HepG2 (cell line): ENCODE measurements around the gene IQCN. TPM values are rescaled to one million over a fixed set of nuclear protein-coding genes. Genes with fewer than 3 reads are reported as not detected.
A peak's percentile ranks its signal among the peaks of the same experiment; 100 is the strongest.

Experiments
- FOXC1 ChIP-seq: sonication (generic); formaldehyde crosslinking; IDR thresholded peaks from 2 replicates; pipeline ENCODE4 v1.8.0; 2022; ENCODE audit warnings: mild to moderate bottlenecking, missing genetic modification reagents, borderline replicate concordance
- FOXM1 ChIP-seq: sonication (generic); formaldehyde crosslinking; IDR thresholded peaks from 2 replicates; pipeline ENCODE4 v1.5.0; 2020; ENCODE audit warnings: missing genetic modification reagents
- HMG20A ChIP-seq: IDR thresholded peaks from 2 replicates; pipeline ENCODE4 v1.6.1; 2016; ENCODE audit warnings: borderline replicate concordance
- HNRNPL ChIP-seq: fragments of 200-400 bp; formaldehyde crosslinking; IDR thresholded peaks from 2 replicates; pipeline ENCODE4 v1.6.1; 2017; ENCODE audit warnings: mild to moderate bottlenecking, low read depth, low read length
- KDM1A ChIP-seq: IDR thresholded peaks from 2 replicates; pipeline ENCODE4 v1.6.1; 2016; ENCODE audit warnings: missing compliant biosample characterization
- KDM3A ChIP-seq: IDR thresholded peaks from 2 replicates; pipeline ENCODE4 v1.6.1; 2018; ENCODE audit warnings: low read depth, missing compliant biosample characterization
- NCOA1 ChIP-seq: sonication (generic); formaldehyde crosslinking; IDR thresholded peaks from 2 replicates; pipeline ENCODE4 v1.9.0; 2021; ENCODE audit warnings: missing genetic modification reagents
- TP53 ChIP-seq: sonication (generic); formaldehyde crosslinking; conservative IDR thresholded peaks from 2 replicates; pipeline ENCODE4 v1.4.0; 2020; ENCODE audit warnings: missing genetic modification reagents
- ZBTB42 ChIP-seq: sonication (generic); formaldehyde crosslinking; IDR thresholded peaks from 2 replicates; pipeline ENCODE4 v1.5.0; 2020; ENCODE audit warnings: mild to moderate bottlenecking, missing genetic modification reagents
- ZC3H13 ChIP-seq: sonication (generic); formaldehyde crosslinking; IDR thresholded peaks from 2 replicates; pipeline ENCODE4 v1.8.1; 2023; ENCODE audit warnings: mild to moderate bottlenecking, missing genetic modification reagents, moderate library complexity
- ZNF12 ChIP-seq: sonication (generic); formaldehyde crosslinking; IDR thresholded peaks from 2 replicates; pipeline ENCODE4 v1.5.0; 2020; ENCODE audit warnings: missing genetic modification reagents
- ZNF354B ChIP-seq: sonication (generic); formaldehyde crosslinking; IDR thresholded peaks from 2 replicates; pipeline ENCODE4 v1.8.0; 2022; ENCODE audit warnings: mild to moderate bottlenecking, missing genetic modification reagents
- ZNF607 ChIP-seq: sonication (generic); formaldehyde crosslinking; IDR thresholded peaks from 2 replicates; pipeline ENCODE4 v1.5.1; 2020; ENCODE audit warnings: missing genetic modification reagents, mild to moderate bottlenecking, borderline replicate concordance
- ZNF75D ChIP-seq: sonication (generic); formaldehyde crosslinking; IDR thresholded peaks from 2 replicates; pipeline ENCODE4 v1.8.1; 2023; ENCODE audit warnings: missing genetic modification reagents, mild to moderate bottlenecking, borderline replicate concordance
- ZNF776 ChIP-seq: sonication (generic); formaldehyde crosslinking; IDR thresholded peaks from 2 replicates; pipeline ENCODE4 v1.4.0; 2020; ENCODE audit warnings: mild to moderate bottlenecking, missing genetic modification reagents
- polyA plus RNA-seq, 8 experiments: library from polyadenylated mRNA; depleted of rRNA in 3 of 8; stranded (reverse) in 7 of 8; unstranded in 1 of 8; fragments of >200 nt; fragmentation: Illumina TruSeq in 4 of 8; extraction: Trizol in 4 of 8; gene quantifications; 2 replicates each; pipeline versions ENCODE4 v1.2.1 to v1.2.3, GENCODE V29; 2011 to 2016; ENCODE audit warnings: low read depth in 4 of 8, missing spikeins in 1 of 8, mixed read lengths in 1 of 8; ENCODE audit not compliant: insufficient read depth in 1 of 8
- total RNA-seq, 5 experiments: library from RNA; depleted of rRNA; stranded (reverse); fragments of >200 nt; fragmentation: Illumina TruSeq; extraction: Trizol; gene quantifications; 2 replicates each; pipeline ENCODE4 v1.2.3, GENCODE V29; 2016; ENCODE audit warnings: low read depth in 1 of 5
- TF ChIP-seq, protein P1 (sequence below): sonication (generic); formaldehyde crosslinking; IDR thresholded peaks from 2 replicates; pipeline ENCODE4 v1.8.0; 2022; ENCODE audit warnings: missing genetic modification reagents, mild to moderate bottlenecking, moderate library complexity, borderline replicate concordance
- TF ChIP-seq, protein P2 (sequence below): IDR thresholded peaks from 2 replicates; pipeline ENCODE4 v1.6.1; 2012; ENCODE audit warnings: inconsistent platforms
- TF ChIP-seq, protein P3 (sequence below): sonication (generic); formaldehyde crosslinking; IDR thresholded peaks from 2 replicates; pipeline ENCODE4 v1.8.0; 2022; ENCODE audit warnings: mild to moderate bottlenecking, missing genetic modification reagents, moderate library complexity
- TF ChIP-seq, protein P4 (sequence below): sonication (generic); formaldehyde crosslinking; IDR thresholded peaks from 2 replicates; pipeline ENCODE4 v1.5.0; 2020; ENCODE audit warnings: mild to moderate bottlenecking, missing genetic modification reagents, borderline replicate concordance
- TF ChIP-seq, protein P5 (sequence below): sonication (generic); formaldehyde crosslinking; IDR thresholded peaks from 2 replicates; pipeline ENCODE4 v1.5.0; 2020; ENCODE audit warnings: missing genetic modification reagents

Gene IQCN
- total and polyA plus RNA-seq, 2 of the 13 experiments (the other 11 are each of a cell fraction or from before 2014, with no cell fraction given), result 0.04 to 0.18 TPM

DNA sequence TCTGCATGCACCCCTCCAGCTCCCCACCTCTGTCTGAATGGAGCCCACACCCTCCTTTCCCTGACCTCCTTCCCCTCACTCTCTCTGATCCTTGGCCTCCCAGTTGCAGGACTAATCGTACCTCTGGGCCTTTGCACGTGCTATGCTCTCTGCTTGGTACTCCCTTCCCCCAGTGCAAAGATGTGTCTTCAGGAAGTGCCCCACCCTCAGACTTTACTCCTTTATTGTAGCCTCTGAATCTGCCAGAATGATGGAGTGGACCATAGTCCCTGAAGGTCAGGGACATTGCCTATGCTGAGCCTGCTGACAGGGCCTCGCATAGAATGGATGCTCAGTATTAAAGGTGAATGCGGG is 8.5 kb upstream of the IQCN start (continued):
- TF ChIP-seq, protein P1, sequence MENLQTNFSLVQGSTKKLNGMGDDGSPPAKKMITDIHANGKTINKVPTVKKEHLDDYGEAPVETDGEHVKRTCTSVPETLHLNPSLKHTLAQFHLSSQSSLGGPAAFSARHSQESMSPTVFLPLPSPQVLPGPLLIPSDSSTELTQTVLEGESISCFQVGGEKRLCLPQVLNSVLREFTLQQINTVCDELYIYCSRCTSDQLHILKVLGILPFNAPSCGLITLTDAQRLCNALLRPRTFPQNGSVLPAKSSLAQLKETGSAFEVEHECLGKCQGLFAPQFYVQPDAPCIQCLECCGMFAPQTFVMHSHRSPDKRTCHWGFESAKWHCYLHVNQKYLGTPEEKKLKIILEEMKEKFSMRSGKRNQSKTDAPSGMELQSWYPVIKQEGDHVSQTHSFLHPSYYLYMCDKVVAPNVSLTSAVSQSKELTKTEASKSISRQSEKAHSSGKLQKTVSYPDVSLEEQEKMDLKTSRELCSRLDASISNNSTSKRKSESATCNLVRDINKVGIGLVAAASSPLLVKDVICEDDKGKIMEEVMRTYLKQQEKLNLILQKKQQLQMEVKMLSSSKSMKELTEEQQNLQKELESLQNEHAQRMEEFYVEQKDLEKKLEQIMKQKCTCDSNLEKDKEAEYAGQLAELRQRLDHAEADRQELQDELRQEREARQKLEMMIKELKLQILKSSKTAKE (CRISPR knock-in tag), result peak; percentile 47
- TF ChIP-seq KDM3A (CRISPR knock-in tag), result no peak
- TF ChIP-seq FOXM1 (CRISPR knock-in tag), result no peak
- TF ChIP-seq NCOA1 (CRISPR knock-in tag), result no peak
- 0 out of 2 replicates have a peak, but pooled peaks have one; percentile 17 for TF ChIP-seq ZBTB42 (CRISPR knock-in tag)
- no peak for TF ChIP-seq HNRNPL
- TF ChIP-seq, protein P2, sequence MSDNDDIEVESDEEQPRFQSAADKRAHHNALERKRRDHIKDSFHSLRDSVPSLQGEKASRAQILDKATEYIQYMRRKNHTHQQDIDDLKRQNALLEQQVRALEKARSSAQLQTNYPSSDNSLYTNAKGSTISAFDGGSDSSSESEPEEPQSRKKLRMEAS, result peak; percentile 73
- 0 out of 2 replicates have a peak, but pooled peaks have one; percentile 4 for TF ChIP-seq ZNF776
- no peak for TF ChIP-seq ZNF607 (CRISPR knock-in tag)
- TF ChIP-seq ZNF354B, result no peak
- TF ChIP-seq, protein P3, sequence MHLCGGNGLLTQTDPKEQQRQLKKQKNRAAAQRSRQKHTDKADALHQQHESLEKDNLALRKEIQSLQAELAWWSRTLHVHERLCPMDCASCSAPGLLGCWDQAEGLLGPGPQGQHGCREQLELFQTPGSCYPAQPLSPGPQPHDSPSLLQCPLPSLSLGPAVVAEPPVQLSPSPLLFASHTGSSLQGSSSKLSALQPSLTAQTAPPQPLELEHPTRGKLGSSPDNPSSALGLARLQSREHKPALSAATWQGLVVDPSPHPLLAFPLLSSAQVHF (CRISPR knock-in tag), result no peak
- TF ChIP-seq, protein P4, sequence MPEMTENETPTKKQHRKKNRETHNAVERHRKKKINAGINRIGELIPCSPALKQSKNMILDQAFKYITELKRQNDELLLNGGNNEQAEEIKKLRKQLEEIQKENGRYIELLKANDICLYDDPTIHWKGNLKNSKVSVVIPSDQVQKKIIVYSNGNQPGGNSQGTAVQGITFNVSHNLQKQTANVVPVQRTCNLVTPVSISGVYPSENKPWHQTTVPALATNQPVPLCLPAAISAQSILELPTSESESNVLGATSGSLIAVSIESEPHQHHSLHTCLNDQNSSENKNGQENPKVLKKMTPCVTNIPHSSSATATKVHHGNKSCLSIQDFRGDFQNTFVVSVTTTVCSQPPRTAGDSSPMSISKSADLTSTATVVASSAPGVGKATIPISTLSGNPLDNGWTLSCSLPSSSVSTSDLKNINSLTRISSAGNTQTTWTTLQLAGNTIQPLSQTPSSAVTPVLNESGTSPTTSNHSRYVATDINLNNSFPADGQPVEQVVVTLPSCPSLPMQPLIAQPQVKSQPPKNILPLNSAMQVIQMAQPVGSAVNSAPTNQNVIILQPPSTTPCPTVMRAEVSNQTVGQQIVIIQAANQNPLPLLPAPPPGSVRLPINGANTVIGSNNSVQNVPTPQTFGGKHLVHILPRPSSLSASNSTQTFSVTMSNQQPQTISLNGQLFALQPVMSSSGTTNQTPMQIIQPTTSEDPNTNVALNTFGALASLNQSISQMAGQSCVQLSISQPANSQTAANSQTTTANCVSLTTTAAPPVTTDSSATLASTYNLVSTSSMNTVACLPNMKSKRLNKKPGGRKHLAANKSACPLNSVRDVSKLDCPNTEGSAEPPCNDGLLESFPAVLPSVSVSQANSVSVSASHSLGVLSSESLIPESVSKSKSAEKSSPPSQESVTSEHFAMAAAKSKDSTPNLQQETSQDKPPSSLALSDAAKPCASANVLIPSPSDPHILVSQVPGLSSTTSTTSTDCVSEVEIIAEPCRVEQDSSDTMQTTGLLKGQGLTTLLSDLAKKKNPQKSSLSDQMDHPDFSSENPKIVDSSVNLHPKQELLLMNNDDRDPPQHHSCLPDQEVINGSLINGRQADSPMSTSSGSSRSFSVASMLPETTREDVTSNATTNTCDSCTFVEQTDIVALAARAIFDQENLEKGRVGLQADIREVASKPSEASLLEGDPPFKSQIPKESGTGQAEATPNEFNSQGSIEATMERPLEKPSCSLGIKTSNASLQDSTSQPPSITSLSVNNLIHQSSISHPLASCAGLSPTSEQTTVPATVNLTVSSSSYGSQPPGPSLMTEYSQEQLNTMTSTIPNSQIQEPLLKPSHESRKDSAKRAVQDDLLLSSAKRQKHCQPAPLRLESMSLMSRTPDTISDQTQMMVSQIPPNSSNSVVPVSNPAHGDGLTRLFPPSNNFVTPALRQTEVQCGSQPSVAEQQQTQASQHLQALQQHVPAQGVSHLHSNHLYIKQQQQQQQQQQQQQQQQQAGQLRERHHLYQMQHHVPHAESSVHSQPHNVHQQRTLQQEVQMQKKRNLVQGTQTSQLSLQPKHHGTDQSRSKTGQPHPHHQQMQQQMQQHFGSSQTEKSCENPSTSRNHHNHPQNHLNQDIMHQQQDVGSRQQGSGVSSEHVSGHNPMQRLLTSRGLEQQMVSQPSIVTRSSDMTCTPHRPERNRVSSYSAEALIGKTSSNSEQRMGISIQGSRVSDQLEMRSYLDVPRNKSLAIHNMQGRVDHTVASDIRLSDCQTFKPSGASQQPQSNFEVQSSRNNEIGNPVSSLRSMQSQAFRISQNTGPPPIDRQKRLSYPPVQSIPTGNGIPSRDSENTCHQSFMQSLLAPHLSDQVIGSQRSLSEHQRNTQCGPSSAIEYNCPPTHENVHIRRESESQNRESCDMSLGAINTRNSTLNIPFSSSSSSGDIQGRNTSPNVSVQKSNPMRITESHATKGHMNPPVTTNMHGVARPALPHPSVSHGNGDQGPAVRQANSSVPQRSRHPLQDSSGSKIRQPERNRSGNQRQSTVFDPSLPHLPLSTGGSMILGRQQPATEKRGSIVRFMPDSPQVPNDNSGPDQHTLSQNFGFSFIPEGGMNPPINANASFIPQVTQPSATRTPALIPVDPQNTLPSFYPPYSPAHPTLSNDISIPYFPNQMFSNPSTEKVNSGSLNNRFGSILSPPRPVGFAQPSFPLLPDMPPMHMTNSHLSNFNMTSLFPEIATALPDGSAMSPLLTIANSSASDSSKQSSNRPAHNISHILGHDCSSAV, result no peak
- TF ChIP-seq ZC3H13 (CRISPR knock-in tag), result 0 out of 2 replicates have a peak, but pooled peaks have one; percentile 48
- no peak for TF ChIP-seq TP53 (CRISPR knock-in tag)
- no peak; the same call in 1 of the 2 replicates for TF ChIP-seq HMG20A
- peak; percentile 91 for TF ChIP-seq KDM1A (CRISPR knock-in tag)
- TF ChIP-seq ZNF12, result no peak
- TF ChIP-seq FOXC1 (CRISPR knock-in tag), result no peak
- TF ChIP-seq, protein P5, sequence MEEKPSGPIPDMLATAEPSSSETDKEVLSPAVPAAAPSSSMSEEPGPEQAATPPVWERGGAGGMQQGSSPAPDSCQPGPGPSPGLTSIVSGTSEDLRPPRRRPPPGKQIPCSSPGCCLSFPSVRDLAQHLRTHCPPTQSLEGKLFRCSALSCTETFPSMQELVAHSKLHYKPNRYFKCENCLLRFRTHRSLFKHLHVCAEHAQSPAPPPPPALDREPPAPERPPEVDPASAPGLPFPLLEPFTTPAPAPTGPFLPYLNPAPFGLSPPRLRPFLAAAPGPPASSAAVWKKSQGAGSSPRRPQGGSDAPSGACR (CRISPR knock-in tag), result no peak
- TF ChIP-seq ZNF75D (CRISPR knock-in tag), result no peak
